CD4-positive, alpha-beta T cell treated with Interleukin-6 for 4 hours (primary cell): Measurements from ENCODE around the gene COL6A2.

Source experiments
- DNase-seq: peaks from one replicate; pipeline ENCODE4 v3.0.0-alpha.2; 2020; ENCODE audit warnings: mixed read lengths

Gene COL6A2

GRCh38 chr21:46116189-46116775, 18.4 kb downstream of the COL6A2 start:
- no peak for DNase-seq

- no peak for DNase-seq
Observed at GRCh38 chr21:46116776-46117585, 19.1 kb downstream of the COL6A2 start.

- DNase-seq, result no peak
Observed at GRCh38 chr21:46117586-46118315, 19.8 kb downstream of the COL6A2 start.

- DNase-seq, result no peak
Observed at GRCh38 chr21:46118316-46119143, 20.6 kb downstream of the COL6A2 start.

GRCh38 chr21:46119144-46119636, 21.3 kb downstream of the COL6A2 start:
- DNase-seq, result no peak

GRCh38 chr21:46119637-46120271, 21.8 kb downstream of the COL6A2 start:
- DNase-seq, result no peak

DNA sequence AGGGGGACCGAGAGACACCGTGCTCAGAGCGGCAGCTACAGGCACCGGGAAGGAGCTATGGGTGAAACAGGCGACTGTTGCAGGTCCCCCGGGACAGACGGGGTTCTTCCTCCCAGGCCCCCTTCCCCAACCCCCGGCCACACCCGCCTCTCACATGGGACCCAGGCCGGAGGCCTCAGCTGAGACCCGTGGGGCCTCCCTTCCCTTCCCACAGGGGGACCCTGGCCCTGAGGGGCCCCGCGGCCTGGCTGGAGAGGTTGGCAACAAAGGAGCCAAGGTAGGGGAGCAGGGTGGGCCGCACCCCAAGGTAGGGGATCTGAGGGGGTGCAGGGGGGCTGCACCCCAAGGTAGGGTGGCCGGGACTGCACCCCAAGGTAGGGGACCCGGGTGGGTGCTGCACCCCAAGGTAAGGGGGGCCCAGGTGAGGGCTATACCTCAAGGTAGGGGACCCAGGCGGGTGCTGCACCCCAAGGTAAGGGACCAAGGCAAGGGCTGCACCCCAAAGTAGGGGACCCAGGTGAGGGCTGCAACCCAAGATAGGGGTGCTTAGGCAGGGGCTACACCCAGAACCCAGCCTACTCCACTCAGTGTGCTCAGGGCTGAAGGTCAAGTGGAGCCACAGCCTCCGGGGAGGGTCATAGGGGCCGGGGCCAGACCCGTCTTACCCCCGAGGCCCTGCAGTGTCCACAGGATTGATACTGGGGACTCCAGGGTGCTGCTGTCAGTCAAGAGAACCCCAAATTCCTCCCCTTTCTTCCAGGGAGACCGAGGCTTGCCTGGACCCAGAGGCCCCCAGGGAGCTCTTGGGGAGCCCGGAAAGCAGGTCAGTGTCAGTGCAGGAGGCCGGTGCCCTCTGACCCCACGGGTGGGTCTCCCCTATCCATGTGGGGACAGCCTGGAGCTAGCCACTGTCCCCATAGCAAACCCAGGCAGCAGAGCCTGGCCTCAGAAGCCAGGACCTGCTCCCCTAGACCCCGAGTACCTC, 22.7 kb downstream of the COL6A2 start:
- no peak for DNase-seq

GRCh38 chr21:46121286-46122221, 23.6 kb downstream of the COL6A2 start:
- no peak for DNase-seq

DNA sequence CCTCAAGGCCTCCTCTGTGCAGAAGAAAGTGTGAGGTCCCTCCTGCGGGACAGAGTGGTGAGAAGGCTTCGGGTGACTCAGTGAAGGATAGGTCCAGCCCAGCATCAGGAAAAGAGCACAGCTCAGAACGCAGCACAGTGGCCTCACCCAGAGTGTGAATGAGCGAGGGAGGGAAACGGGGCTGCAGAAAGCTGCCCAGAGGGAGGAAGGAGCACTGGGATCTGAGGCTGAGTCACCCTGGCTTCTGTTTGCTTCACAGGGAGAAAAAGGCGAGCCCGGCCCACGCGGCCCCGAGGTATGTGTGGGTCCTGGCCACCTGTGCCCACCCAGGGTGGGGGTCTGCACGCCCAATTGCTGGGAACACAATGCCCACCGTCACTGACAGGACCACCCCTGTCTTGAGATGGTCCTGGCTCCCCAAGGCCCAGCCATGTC, 24.3 kb downstream of the COL6A2 start:
- DNase-seq, result no peak

DNA sequence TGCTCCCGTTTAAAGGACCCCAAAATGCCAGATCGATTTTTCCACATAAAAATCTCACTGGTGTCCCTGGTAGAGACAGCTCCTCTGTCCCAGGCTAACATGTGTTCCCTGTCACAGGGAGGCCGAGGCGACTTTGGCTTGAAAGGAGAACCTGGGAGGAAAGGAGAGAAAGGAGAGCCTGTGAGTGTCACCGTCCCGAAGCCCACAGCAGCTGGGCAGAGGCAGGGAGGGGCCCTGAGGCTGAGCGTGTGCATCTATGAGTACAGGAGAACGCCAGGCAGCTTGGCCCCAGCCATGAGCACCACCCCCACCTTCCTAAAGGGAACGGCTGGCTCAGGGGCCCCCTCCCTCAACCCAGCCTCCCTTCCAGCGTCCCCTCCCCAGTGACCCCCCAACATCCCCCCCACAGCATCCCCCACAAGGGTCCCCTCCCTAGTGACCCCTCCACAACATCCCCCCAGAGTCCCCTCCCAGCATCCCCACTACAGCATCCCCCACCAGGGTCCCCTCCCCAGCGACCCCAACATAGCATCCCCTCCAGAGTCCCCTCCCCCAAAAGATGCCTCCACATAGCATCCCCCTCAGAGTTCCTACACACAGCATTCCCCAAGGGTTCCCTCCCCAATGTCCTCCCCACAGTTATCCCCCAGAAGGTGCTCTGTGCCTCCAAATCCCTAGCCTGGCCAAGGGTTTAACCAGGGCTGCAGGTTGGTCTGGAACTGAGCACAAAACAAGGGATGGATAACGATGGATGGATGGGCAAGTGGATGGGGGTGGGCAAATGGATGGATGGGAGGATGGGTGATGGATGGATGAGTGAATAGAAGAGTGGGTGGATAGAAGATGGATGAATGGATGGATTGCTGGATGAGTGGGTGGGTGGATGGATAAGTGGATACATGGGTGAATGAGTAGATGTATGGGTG, 25.1 kb downstream of the COL6A2 start:
- DNase-seq, result no peak

DNA sequence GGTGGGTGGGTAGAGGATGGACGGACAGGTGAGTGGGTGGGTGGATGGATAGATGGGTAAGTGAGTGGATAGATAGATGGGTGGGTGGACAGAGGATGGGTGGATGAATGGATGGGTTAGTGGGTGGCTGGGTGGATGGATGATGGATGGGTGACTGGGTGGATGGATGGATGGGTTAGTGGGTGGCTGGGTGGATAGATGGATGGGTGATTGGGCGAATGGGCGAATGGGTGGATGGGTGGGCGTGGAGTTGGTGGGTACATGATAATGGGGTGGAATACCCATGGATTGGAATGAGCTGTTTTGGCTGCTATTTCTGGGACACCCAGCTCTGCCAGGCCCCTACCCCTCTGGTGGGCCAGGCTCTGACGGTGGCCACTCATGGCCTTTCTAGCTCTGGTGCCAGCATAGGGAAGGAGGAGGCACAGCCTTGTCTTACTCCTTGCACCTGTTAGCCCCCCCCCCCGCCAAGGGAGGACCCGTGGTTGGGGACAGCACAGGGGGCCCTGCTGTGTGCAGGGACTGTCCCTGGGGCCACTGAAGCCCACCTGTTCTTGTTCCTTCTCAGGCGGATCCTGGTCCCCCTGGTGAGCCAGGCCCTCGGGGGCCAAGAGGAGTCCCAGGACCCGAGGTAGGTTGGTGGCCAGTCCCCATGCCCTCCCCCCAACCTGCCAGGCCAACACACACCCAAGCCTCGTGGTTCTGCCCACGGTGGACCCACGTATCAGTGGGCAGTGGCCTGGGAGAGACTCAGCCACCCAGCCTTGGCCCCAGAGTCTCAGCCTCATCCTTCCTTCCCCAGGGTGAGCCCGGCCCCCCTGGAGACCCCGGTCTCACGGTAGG, 26.4 kb downstream of the COL6A2 start:
- DNase-seq, result no peak

- DNase-seq, result no peak
Observed at GRCh38 chr21:46124926-46125845, 27.3 kb downstream of the COL6A2 start.

DNA sequence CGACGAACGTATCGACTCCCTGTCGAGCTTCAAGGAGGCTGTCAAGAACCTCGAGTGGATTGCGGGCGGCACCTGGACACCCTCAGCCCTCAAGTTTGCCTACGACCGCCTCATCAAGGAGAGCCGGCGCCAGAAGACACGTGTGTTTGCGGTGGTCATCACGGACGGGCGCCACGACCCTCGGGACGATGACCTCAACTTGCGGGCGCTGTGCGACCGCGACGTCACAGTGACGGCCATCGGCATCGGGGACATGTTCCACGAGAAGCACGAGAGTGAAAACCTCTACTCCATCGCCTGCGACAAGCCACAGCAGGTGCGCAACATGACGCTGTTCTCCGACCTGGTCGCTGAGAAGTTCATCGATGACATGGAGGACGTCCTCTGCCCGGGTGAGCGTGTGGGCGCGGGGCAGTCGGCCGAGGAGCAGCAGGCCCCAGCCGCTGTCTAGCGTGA, 28.0 kb downstream of the COL6A2 start:
- DNase-seq, result no peak

GRCh38 chr21:46126309-46127238, 28.7 kb downstream of the COL6A2 start:
- DNase-seq, result no peak
